GM23338 (cell line): ENCODE measurements around the gene TAF7. TPM values are rescaled to one million over a fixed set of nuclear protein-coding genes. Genes with fewer than 3 reads are reported as not detected.
A peak's percentile ranks its signal among the peaks of the same experiment; 100 is the strongest.

Source experiments
- ATAC-seq: fragments of 200-7000 bp; cut with Tn5 transposase; 3 replicates; pipeline ENCODE4 v1.9.1; 2020
- DNase-seq: peaks from one replicate; pipeline ENCODE4 v3.0.0-alpha.2; 2015; ENCODE audit warnings: low spot score
- H2AFZ ChIP-seq: fragments of 200-600 bp; sonication (generic); 2 replicates; pipeline ENCODE4 v1.8.0; 2016; ENCODE audit warnings: antibody characterized with exemption, mild to moderate bottlenecking, moderate library complexity
- H3F3A ChIP-seq: fragments of 200-600 bp; sonication (generic); replicated peaks from 2 replicates; pipeline ENCODE4 v1.8.0; 2017; ENCODE audit warnings: antibody characterized with exemption, mixed run types, low read depth
- H3K27ac ChIP-seq: fragments of 200-600 bp; sonication (generic); 2 replicates; pipeline ENCODE4 v1.6.1; 2016; ENCODE audit warnings: low read depth
- H3K27me3 ChIP-seq: fragments of 200-600 bp; sonication (generic); 2 replicates; pipeline ENCODE4 v1.8.0; 2016; ENCODE audit warnings: mild to moderate bottlenecking, mixed run types, moderate library complexity; ENCODE audit not compliant: insufficient read depth
- H3K36me3 ChIP-seq: fragments of 200-600 bp; sonication (generic); 2 replicates; pipeline ENCODE4 v1.8.0; 2016; ENCODE audit warnings: mild to moderate bottlenecking; ENCODE audit not compliant: insufficient read depth
- H3K4me1 ChIP-seq: fragments of 200-600 bp; sonication (generic); 2 replicates; pipeline ENCODE4 v1.8.0; 2016; ENCODE audit warnings: mild to moderate bottlenecking, moderate library complexity; ENCODE audit not compliant: insufficient read depth
- H3K4me2 ChIP-seq: fragments of 200-600 bp; sonication (generic); 2 replicates; pipeline ENCODE4 v1.7.1; 2017; ENCODE audit warnings: mixed run types
- H3K4me3 ChIP-seq: fragments of 200-600 bp; sonication (generic); 2 replicates; pipeline ENCODE4 v1.6.1; 2016; ENCODE audit warnings: mixed run types
- H3K79me2 ChIP-seq: fragments of 200-600 bp; sonication (generic); replicated peaks from 2 replicates; pipeline ENCODE4 v1.8.0; 2017; ENCODE audit warnings: mild to moderate bottlenecking; ENCODE audit not compliant: insufficient read depth
- H3K9me2 ChIP-seq: fragments of 200-600 bp; sonication (generic); 2 replicates; pipeline ENCODE4 v1.8.0; 2017; ENCODE audit not compliant: insufficient read depth
- H4K20me1 ChIP-seq: fragments of 200-600 bp; sonication (generic); replicated peaks from 2 replicates; pipeline ENCODE4 v1.8.0; 2017; ENCODE audit warnings: mild to moderate bottlenecking; ENCODE audit not compliant: insufficient read depth
- H3K27ac Mint-ChIP-seq: 2 replicates; pipeline ENCODE4 v1.8.0; 2020; ENCODE audit warnings: inconsistent platforms, mild to moderate bottlenecking, moderate library complexity, mixed read lengths
- H3K27me3 Mint-ChIP-seq: 3 replicates; pipeline ENCODE4 v1.8.0; 2022; ENCODE audit warnings: low read depth, mild to moderate bottlenecking, moderate library complexity, mixed read lengths, inconsistent platforms; ENCODE audit not compliant: insufficient read depth, poor library complexity
- H3K36me3 Mint-ChIP-seq: 3 replicates; pipeline ENCODE4 v1.8.0; 2021; ENCODE audit warnings: low read depth, mild to moderate bottlenecking, inconsistent platforms, moderate library complexity, mixed read lengths
- H3K4me1 Mint-ChIP-seq: 3 replicates; pipeline ENCODE4 v1.8.0; 2020; ENCODE audit warnings: mild to moderate bottlenecking, inconsistent platforms, mixed read lengths
- H3K4me3 Mint-ChIP-seq: 3 replicates; pipeline ENCODE4 v1.8.0; 2021; ENCODE audit warnings: moderate library complexity, mild to moderate bottlenecking, inconsistent platforms, mixed read lengths
- H3K9me3 Mint-ChIP-seq: 3 replicates; pipeline ENCODE4 v1.8.0; 2020; ENCODE audit warnings: moderate library complexity, mild to moderate bottlenecking, inconsistent platforms, mixed read lengths
- CREB1 ChIP-seq: fragments of 250-450 bp; sonication (Bioruptor Pico); IDR thresholded peaks from 2 replicates; pipeline ENCODE4 v1.5.0; 2020; ENCODE audit warnings: low read depth, mild to moderate bottlenecking, moderate library complexity
- ETS1 ChIP-seq: IDR thresholded peaks from 2 replicates; pipeline ENCODE4 v1.6.1; 2016; ENCODE audit warnings: antibody characterized with exemption
- EZH2 ChIP-seq: fragments of 200-600 bp; sonication (generic); IDR thresholded peaks from one replicate; pipeline ENCODE4 v1.8.0; 2017; ENCODE audit warnings: antibody characterized with exemption, mild to moderate bottlenecking, low read depth; ENCODE audit not compliant: unreplicated experiment
- EZH2phosphoT487 ChIP-seq: fragments of 200-600 bp; sonication (generic); IDR thresholded peaks from one replicate; pipeline ENCODE4 v1.8.1; 2018; ENCODE audit warnings: antibody characterized with exemption; ENCODE audit not compliant: unreplicated experiment
- JUNB ChIP-seq: IDR thresholded peaks from one replicate; pipeline ENCODE4 v1.6.1; 2016; ENCODE audit warnings: antibody characterized with exemption; ENCODE audit not compliant: unreplicated experiment
- ZNF114 ChIP-seq: fragments of 250-450 bp; sonication (Bioruptor Pico); IDR thresholded peaks from 2 replicates; pipeline ENCODE4 v1.5.0; 2020; ENCODE audit warnings: mild to moderate bottlenecking, moderate library complexity
- ZNF331 ChIP-seq: fragments of 250-450 bp; sonication (Bioruptor Pico); IDR thresholded peaks from 2 replicates; pipeline ENCODE4 v1.5.0; 2020; ENCODE audit warnings: low read depth, mild to moderate bottlenecking, moderate library complexity
- ZNF462 ChIP-seq: fragments of 250-450 bp; sonication (Bioruptor Pico); IDR thresholded peaks from 2 replicates; pipeline ENCODE4 v1.5.0; 2020; ENCODE audit warnings: mild to moderate bottlenecking, moderate library complexity
- polyA plus RNA-seq: library from polyadenylated mRNA; unstranded; fragments of >200 nt; fragmentation: Nextera tagmentation; extraction: Ambion mirVana; gene quantifications from 2 replicates; pipeline ENCODE4 v1.2.1, GENCODE V29; 2016
- total RNA-seq: library from RNA; depleted of rRNA; stranded (reverse); fragments of >200 nt; shearing (Covaris generic); gene quantifications from 2 replicates; pipeline ENCODE4 v1.2.3, GENCODE V29; 2014
- TF ChIP-seq, protein P1 (sequence below), 2 experiments: fragments of 200-600 bp in 1 of 2; sonication (generic) in 1 of 2; conservative IDR thresholded peaks; 2 replicates each; pipeline versions ENCODE4 v1.5.1 to v1.6.1; 2016 to 2017; ENCODE audit warnings: antibody characterized with exemption in 2 of 2, low read depth in 2 of 2, mild to moderate bottlenecking in 2 of 2, moderate library complexity in 1 of 2
- TF ChIP-seq, protein P2 (sequence below): IDR thresholded peaks from one replicate; pipeline ENCODE4 v1.6.1; 2018; ENCODE audit warnings: antibody characterized with exemption; ENCODE audit not compliant: unreplicated experiment

Gene TAF7
- total and polyA plus RNA-seq, 2 experiments from 2014 or later = 92.0 to 217 TPM

DNA sequence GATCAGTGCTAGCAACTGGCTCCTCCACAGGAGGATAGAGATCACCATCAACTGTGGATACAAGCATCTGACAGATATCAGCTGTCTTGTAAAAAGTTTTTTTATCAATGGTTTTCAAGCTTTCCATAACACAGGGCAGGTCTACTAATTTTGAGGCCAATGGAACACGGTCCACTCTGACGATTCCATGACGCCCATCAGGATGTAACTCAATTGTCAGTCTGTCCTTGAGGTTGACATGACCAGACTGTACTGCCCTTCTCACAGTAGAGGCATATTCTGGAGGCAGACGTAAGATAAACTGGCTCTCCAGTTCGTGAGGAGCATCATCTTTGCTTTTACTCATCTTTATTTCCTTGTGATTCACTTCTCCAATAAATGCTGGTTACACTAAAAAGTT lies 885 bp downstream of the TAF7 start (continued):
- TF ChIP-seq EZH2phosphoT487 (no peak), EZH2 (no peak), ZNF114 (CRISPR knock-in tag) (no peak)
- TF ChIP-seq, protein P1, sequence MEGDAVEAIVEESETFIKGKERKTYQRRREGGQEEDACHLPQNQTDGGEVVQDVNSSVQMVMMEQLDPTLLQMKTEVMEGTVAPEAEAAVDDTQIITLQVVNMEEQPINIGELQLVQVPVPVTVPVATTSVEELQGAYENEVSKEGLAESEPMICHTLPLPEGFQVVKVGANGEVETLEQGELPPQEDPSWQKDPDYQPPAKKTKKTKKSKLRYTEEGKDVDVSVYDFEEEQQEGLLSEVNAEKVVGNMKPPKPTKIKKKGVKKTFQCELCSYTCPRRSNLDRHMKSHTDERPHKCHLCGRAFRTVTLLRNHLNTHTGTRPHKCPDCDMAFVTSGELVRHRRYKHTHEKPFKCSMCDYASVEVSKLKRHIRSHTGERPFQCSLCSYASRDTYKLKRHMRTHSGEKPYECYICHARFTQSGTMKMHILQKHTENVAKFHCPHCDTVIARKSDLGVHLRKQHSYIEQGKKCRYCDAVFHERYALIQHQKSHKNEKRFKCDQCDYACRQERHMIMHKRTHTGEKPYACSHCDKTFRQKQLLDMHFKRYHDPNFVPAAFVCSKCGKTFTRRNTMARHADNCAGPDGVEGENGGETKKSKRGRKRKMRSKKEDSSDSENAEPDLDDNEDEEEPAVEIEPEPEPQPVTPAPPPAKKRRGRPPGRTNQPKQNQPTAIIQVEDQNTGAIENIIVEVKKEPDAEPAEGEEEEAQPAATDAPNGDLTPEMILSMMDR (conservative IDR thresholded peaks at IDR 0.05; ENCODE audit: low read depth in 2 of 2) = no peak
- TF ChIP-seq, protein P2, sequence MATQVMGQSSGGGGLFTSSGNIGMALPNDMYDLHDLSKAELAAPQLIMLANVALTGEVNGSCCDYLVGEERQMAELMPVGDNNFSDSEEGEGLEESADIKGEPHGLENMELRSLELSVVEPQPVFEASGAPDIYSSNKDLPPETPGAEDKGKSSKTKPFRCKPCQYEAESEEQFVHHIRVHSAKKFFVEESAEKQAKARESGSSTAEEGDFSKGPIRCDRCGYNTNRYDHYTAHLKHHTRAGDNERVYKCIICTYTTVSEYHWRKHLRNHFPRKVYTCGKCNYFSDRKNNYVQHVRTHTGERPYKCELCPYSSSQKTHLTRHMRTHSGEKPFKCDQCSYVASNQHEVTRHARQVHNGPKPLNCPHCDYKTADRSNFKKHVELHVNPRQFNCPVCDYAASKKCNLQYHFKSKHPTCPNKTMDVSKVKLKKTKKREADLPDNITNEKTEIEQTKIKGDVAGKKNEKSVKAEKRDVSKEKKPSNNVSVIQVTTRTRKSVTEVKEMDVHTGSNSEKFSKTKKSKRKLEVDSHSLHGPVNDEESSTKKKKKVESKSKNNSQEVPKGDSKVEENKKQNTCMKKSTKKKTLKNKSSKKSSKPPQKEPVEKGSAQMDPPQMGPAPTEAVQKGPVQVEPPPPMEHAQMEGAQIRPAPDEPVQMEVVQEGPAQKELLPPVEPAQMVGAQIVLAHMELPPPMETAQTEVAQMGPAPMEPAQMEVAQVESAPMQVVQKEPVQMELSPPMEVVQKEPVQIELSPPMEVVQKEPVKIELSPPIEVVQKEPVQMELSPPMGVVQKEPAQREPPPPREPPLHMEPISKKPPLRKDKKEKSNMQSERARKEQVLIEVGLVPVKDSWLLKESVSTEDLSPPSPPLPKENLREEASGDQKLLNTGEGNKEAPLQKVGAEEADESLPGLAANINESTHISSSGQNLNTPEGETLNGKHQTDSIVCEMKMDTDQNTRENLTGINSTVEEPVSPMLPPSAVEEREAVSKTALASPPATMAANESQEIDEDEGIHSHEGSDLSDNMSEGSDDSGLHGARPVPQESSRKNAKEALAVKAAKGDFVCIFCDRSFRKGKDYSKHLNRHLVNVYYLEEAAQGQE = no peak

DNA sequence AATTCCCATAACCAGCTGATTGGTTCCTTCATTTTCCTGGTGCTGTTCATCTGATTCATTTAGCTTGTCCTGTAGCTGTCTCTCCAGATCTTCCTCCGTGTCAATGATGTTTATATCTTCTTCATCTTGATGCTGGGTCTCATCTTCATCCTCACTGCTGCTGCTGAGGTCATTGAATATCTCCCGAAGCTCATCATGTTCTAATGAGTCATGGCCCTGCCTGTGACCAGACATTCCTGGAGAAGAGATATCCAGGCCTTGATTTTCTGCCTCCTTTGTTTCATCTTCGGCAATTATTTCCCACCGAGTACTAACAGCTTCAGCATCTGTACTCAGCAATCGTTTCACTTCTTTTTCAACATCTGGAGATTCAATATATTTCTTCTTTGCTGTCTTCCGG lies 1.4 kb downstream of the TAF7 start:
- Mint-ChIP-seq H3K4me3 (peak overlapping the region; percentile 95), H3K36me3 (peaks cover 57% of the 10 kb centered on the region), H3K27ac (no peak overlapping the region), H3K4me1 (peaks cover 10% of the 10 kb centered on the region), H3K27me3 (peaks cover 15% of the 10 kb centered on the region), H3K9me3 (peaks cover 53% of the 10 kb centered on the region)
- peaks cover 44% of the 10 kb centered on the region for H3K79me2 ChIP-seq
- H3F3A ChIP-seq = no peaks in the 10 kb centered on the region
- no peak overlapping the region for H3K27ac ChIP-seq
- peak overlapping the region; percentile 80 for H3K4me2 ChIP-seq
- peak overlapping the region; percentile 67 for H3K4me3 ChIP-seq
- H3K36me3 ChIP-seq = peaks cover 13% of the 10 kb centered on the region
- H3K27me3 ChIP-seq = no peaks in the 10 kb centered on the region
- no peaks in the 10 kb centered on the region for H3K9me2 ChIP-seq
- peaks cover 24% of the 10 kb centered on the region for H4K20me1 ChIP-seq
- no peak for DNase-seq
- H2AFZ ChIP-seq = no peak overlapping the region
- H3K4me1 ChIP-seq = peaks cover 14% of the 10 kb centered on the region; the same call in 1 of the 2 replicates
- no peak for ATAC-seq
- TF ChIP-seq ETS1 (no peak), ZNF462 (CRISPR knock-in tag) (no peak), ZNF331 (CRISPR knock-in tag) (no peak), JUNB (no peak), EZH2phosphoT487 (no peak), CREB1 (CRISPR knock-in tag) (no peak)
- TF ChIP-seq, protein P1 (conservative IDR thresholded peaks at IDR 0.05; ENCODE audit: low read depth in 2 of 2) = no peak
